ENCODE data around the gene C17orf100. TPM values are rescaled to one million over a fixed set of nuclear protein-coding genes. Genes with fewer than 3 reads are reported as not detected.
"Not testable (repeated sequence)": the region's sequence is repeated elsewhere in the genome, so short reads cannot be mapped to it uniquely, and the experiment has no call there.

The C17orf100 gene
- total RNA-seq, 1 donor from 2014 or later, result 1.9 TPM

DNA sequence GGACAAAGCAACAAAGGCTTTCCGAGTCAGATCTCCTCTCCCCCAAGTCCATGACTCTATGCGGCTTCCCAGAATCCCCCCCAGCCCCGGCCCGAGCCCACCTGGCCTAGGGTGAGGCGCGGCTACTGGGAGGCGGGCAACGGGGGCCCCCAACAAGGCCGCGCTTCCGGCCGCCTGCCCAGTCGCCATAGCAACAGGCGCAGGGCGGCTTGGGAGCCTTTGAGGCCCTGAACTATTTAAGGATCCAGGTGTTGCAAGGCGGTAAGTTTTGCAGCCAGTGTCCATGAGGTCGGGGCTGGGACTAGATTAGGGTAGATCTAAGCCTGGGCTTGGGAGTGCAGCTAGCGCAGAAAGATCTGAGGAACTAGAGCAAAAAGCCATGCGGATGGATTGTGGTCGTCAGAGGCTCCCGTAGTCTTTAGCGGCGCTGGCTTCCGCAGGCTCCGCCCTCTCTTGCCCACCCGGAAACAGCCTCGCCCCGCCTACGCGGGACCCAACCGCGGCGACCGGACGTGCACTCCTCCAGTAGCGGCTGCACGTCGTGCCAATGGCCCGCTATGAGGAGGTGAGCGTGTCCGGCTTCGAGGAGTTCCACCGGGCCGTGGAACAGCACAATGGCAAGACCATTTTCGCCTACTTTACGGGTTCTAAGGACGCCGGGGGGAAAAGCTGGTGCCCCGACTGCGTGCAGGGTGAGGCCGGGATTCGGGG, 10.9 kb upstream of the C17orf100 start, which contains the start of the genes KIAA0753 and TXNDC17:
Gene KIAA0753 (minus strand): TSS at position 176 of the 711 bp plus-strand sequence. CDS start 5,608 bp downstream, outside the sequence.
Gene TXNDC17 (plus strand): TSS at position 525 of the 711 bp plus-strand sequence. CDS start 23 bp downstream, at position 548.
- peak; percentile 93 for DNase-seq (ENCODE audit: low spot score)
- ATAC-seq, result peak; percentile 93

GRCh38 chr17:6641247-6641863, 10.2 kb upstream of the C17orf100 start:
- ATAC-seq (peak; percentile 63), DNase-seq (ENCODE audit: low spot score) (no peak)

DNA sequence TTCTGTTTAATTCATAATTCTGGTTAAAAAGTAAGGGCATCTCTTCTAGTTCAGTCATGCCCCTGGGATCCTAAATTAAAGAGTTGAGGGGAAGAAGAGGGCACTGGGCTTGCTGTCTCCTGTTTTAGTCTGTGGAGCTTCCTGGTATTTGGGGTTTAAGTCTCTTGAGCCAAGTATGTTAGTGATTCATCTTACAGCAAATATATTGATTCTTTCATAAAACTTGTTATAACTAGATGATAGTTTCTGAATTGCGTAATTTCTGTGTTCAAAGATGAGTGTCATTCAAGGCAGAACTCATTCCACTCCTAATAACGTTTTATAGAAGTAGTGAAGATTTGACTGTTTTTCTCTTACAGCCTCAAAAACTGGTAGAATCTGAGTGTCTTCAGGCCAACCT, 9.0 kb upstream of the C17orf100 start:
- DNase-seq (ENCODE audit: low spot score) (no peak), ATAC-seq (no peak)

GRCh38 chr17:6643451-6644125, 8.0 kb upstream of the C17orf100 start:
- ATAC-seq (no peak), DNase-seq (ENCODE audit: low spot score) (no peak)

DNA sequence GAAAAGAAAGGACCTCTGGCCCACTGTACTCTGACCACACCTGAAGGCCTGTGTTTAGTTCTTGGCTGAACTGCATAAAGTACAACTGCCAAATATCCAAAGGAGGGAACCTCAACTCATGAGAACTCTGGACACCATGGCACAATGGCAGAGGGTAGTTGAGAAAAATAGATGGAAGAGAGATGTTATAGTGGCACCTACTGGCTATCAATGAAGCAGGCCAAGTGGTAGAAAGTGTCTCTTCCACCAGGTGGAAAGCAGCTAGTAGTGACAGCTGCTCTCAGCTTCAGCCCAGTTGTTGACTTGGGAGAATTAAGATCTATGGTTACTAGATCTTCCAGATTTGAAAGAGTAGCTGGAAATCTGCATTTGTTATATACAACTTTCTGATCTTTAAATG, 3.4 kb upstream of the C17orf100 start:
- ATAC-seq (peak; percentile 6), DNase-seq (ENCODE audit: low spot score) (no peak)

- peak; percentile 69 for ATAC-seq
Observed at GRCh38 chr17:6651919-6652452, 424 bp downstream of the C17orf100 start.

GRCh38 chr17:6654841-6655731, 3.5 kb downstream of the C17orf100 start:
- ATAC-seq, result no peak

More at GRCh38 chr17:6651919-6652452, 424 bp downstream of the C17orf100 start:
- DNase-seq (ENCODE audit: low spot score), result peak; percentile 86

DNA sequence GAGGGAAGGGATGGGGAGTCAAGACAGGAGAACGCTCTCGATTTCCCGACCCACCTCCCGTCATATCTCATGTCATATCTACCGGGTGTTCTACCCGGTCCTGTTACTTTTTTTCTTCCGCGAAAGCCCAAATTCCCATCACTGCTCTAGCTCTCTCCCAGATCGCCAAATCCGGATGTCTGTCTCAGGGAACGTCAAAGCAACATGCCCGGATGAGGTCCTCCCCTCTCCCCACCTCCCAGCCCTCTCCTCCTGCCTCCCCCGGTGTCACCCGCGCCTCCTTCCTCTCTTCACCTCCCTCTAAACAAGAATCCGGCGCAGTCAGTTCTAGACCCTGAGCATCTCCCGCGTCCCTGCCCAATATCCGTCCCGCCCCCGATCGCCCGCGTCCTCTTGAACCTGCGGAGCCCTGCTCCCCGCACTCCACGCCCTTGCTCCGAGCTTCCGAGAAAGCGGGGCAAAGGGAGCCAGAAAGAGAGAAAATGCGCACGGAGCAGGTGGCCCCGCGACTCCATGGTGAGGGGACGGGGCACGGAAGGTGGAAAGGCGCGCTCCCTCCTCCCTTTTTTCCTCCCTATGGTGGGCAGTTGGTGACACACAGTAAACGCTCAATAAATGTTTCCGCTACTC, 4.3 kb downstream of the C17orf100 start:
- not testable (repeated sequence) for DNase-seq (ENCODE audit: low spot score); ATAC-seq

More at GRCh38 chr17:6654841-6655731, 3.5 kb downstream of the C17orf100 start:
- no peak for DNase-seq (ENCODE audit: low spot score)

GRCh38 chr17:6656797-6657632, 5.5 kb downstream of the C17orf100 start:
- not testable (repeated sequence) for DNase-seq (ENCODE audit: low spot score); ATAC-seq

DNA sequence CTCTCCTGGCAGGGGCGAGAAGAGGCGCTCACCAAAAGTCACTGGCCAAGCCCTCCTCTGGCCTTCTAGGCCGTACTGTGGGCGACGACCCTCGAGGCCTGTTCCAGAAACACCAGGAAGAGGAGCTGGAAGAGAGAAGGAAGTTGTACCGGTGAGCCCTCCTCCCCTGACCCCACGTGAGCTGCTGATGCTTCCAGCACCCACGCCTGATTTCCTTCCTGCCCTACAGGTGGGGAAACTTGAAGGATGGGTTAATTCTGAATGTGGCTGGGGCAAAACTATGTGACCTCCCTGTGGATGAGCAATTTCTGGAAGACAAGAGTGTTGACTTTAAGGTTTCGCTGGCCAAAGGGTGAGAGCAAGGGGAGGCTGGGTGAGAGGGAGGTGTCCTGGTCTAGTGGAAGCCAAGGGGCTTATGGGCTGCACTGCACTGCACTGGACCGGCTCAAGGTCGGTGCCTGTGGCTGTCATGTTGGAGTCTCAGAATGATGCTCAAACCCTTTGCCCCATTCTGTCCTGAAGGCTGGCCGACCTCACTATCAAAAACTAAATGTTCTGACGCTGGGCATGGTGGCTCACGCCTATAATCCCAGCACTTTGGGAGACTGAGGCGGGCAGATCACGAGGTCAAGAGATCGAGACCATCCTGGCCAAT, 6.2 kb downstream of the C17orf100 start:
- DNase-seq (ENCODE audit: low spot score) (no peak), ATAC-seq (no peak)

DNA sequence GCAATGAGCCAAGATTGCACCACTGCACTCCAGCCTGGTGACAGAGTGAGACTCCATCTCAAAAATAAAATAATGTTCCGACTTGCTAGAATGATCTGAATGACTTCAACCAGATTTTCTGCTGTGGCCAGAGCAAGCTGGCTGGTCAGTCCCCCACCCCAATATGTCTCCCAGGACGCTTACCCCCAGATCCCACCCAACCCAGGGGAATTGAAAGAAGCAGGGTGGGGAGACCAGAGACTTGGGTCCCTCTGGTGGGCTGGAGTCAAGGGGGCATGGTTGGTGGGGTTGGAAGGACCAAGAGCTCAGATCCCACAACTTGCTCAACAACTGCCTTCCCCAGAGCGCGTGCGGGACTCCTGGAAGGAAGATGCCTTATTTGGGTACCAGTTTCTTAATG, 6.8 kb downstream of the C17orf100 start:
- not testable (repeated sequence) for DNase-seq (ENCODE audit: low spot score); ATAC-seq

DNA sequence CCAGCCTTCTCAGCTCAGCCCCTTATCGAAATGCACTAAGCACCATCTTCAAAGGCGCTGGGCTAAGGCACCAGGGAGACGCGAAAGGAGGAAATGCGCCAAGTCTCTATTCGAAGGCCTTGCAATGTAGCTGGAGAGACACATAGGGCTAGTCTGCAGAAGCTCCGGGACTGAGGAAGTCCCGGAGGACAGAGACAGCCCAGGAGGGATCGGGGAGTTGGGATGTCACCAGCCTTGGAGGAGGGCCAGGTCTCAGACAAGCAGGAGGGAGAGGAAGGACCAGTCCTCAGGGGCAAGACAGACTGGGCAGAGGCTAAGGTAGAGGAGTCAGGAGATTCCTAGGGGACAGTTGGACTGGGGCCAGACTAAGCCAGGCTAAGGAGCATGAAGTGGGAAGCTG, 8.5 kb downstream of the C17orf100 start:
- DNase-seq (ENCODE audit: low spot score), result no peak
- no peak for ATAC-seq

DNA sequence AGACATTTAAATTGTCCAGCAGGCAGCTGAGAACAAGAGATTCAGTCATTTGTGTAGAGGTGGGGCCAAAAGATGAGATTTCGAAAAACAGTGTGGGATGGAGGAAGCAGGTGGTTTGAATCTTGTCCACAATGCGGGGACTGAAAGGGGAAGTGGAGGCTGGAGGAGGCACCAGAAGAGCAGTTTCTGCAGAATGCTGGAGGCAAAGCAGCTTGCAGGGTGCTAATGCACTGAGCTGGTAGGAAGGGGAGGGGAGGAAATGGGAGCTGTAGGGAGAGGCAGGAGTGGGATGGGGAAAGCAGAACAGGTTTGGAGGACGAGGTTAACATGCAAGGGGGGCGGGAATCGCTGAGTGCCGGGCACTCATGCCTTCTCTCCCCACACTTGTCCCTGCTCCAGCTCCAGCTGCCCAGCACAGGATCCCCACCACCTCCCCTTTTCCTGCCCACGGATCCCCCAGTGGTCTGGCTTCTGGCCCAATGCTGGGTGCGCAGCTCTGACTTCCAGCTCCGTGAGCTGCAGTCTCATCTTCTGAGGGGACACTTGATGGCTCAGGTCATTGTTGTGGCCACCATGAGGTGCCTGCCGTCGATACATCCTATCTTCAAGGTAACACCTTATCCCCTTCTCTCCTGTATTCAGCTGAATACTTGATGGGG, 9.4 kb downstream of the C17orf100 start:
- ATAC-seq, result peak; percentile 8

GRCh38 chr17:6661464-6661848, 9.9 kb downstream of the C17orf100 start:
- no peak for DNase-seq (ENCODE audit: low spot score)
- ATAC-seq, result no peak

More for the DNA sequence above, 9.4 kb downstream of the C17orf100 start:
- DNase-seq (ENCODE audit: low spot score), result no peak

DNA sequence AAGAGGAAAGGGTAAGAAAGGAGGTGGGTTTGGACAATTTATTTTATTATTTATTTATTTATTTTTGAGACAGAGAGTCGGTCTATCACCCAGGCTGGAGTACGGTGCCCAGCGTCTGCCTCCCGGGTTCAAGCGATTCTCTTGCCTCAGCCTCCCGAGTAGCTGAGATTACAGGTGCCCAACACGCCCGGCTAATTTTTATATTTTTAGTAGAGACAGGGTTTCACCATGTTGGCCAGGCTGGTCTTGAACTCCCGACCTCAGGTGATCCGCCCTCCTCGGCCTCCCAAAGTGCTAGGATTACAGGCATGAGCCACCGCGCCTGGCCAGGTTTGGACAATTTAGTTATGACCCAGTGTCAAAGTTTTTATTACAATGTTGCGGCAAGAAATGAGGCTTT, 11.6 kb downstream of the C17orf100 start:
- DNase-seq (ENCODE audit: low spot score); ATAC-seq: not testable (repeated sequence)

- ATAC-seq (peak; percentile 99), DNase-seq (ENCODE audit: low spot score) (peak; percentile 82)
Observed at GRCh38 chr17:6666077-6666521, 14.5 kb downstream of the C17orf100 start.

DNA sequence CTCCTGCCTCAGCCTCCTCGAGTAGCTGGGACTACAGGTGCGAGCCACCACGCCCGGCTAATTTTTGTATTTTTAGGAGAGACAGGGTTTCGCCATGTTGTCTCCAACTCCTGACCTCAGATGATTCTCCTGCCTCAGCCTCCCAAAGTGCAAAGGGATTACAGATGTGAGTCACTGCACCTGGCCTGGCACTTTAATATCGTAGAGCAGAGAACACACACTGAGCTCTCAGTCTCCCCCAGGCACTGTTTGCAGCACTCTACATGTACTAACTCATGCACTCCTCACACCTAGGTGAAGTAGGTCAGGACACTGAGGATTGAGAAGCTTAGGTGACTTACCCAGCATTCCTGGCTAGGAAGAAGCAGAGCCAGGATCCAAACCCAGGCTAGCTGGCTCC, 15.0 kb downstream of the C17orf100 start:
- ATAC-seq (no peak), DNase-seq (ENCODE audit: low spot score) (no peak)

- ATAC-seq, result no peak
- DNase-seq (ENCODE audit: low spot score), result no peak
Observed at GRCh38 chr17:6667516-6667915, 16.0 kb downstream of the C17orf100 start.
